HepG2 (cell line): ENCODE measurements around the gene FAM3B. TPM values are rescaled to one million over a fixed set of nuclear protein-coding genes. Genes with fewer than 3 reads are reported as not detected.

Source experiments
- ATAC-seq: fragments of 200-7000 bp; cut with Tn5 transposase; 3 replicates; pipeline ENCODE4 v1.9.1; 2020; ENCODE audit warnings: mild to moderate bottlenecking, moderate library complexity
- BruUV-seq: library from RNA; stranded (reverse); fragments of 400-500 nt; replicated peaks from 2 replicates; lab custom pipeline; 2021; lab: Mats Ljungman, UMichigan
- CTCF ChIA-PET: fragments of 300-600 bp; formaldehyde crosslinking; extraction: SDS; loops from one replicate; lab custom pipeline; 2021; ENCODE audit warnings: low total read pairs, inconsistent platforms, low intra/inter-chr PET ratio; lab: Yijun Ruan, JAX
- POLR2A ChIA-PET: fragments of 350-600 bp; sonication (Branson Sonifier 250); formaldehyde crosslinking; loops from one replicate; lab custom pipeline; 2020; ENCODE audit warnings: antibody characterized with exemption, inconsistent platforms; lab: Yijun Ruan, JAX
- DNase-seq: peaks from one replicate; pipeline ENCODE4 v3.0.0-alpha.2; 2015; ENCODE audit warnings: low spot score
- FAIRE-seq: peaks from 3 replicates; lab custom pipeline; 2011; peaks lifted over from hg19 to GRCh38; lab: Jason Lieb, UNC
- H2AFZ ChIP-seq: one replicate; pipeline ENCODE4 v1.6.1; 2011; ENCODE audit warnings: low read length, inconsistent platforms
- H3K27ac ChIP-seq: fragments of 300-600 bp; 3 replicates; pipeline ENCODE4 v1.8.0; 2011; ENCODE audit warnings: mixed run types, mild to moderate bottlenecking, mixed read lengths, low read length, inconsistent platforms; ENCODE audit not compliant: insufficient read depth; ENCODE audit errors: extremely low read length
- H3K27me3 ChIP-seq, 2 experiments: fragments of 200-600 bp in 1 of 2; 2 replicates in 1 of 2; 3 replicates in 1 of 2; pipeline versions ENCODE4 v1.6.0 to v1.8.0; 2011; ENCODE audit warnings: low read length in 2 of 2, mild to moderate bottlenecking in 2 of 2, moderate library complexity in 2 of 2, inconsistent platforms in 1 of 2; ENCODE audit not compliant: insufficient read depth in 2 of 2, control insufficient read depth in 1 of 2
- H3K36me3 ChIP-seq, 2 experiments: fragments of 200-600 bp in 1 of 2; replicated peaks in 1 of 2; 2 replicates in 1 of 2; 3 replicates in 1 of 2; pipeline versions ENCODE4 v1.5.1 to v1.8.0; 2011; ENCODE audit warnings: low read length in 2 of 2, inconsistent platforms in 1 of 2; ENCODE audit not compliant: insufficient read depth in 2 of 2, control insufficient read depth in 1 of 2
- H3K4me1 ChIP-seq: 2 replicates; pipeline ENCODE4 v1.5.1; 2012; ENCODE audit warnings: low read length, inconsistent platforms; ENCODE audit not compliant: insufficient read depth
- H3K4me2 ChIP-seq: 2 replicates; pipeline ENCODE4 v1.6.0; 2011; ENCODE audit warnings: low read depth, low read length, inconsistent platforms
- H3K4me3 ChIP-seq, 3 experiments: fragments of 200-600 bp in 1 of 3; sonication (generic), shearing (Covaris generic) in 1 of 3; replicated peaks in 1 of 3; 2 replicates each; pipeline ENCODE4 v1.5.1; 2011 to 2016; ENCODE audit warnings: low read length in 3 of 3, inconsistent platforms in 2 of 3, low read depth in 2 of 3, mild to moderate bottlenecking in 2 of 3, control low read depth in 1 of 3, mixed read lengths in 1 of 3; ENCODE audit not compliant: insufficient read depth in 1 of 3
- H3K79me2 ChIP-seq: one replicate; pipeline ENCODE4 v1.6.1; 2011; ENCODE audit warnings: low read length, inconsistent platforms; ENCODE audit not compliant: insufficient read depth
- H3K9ac ChIP-seq: 2 replicates; pipeline ENCODE4 v1.6.0; 2011; ENCODE audit warnings: mild to moderate bottlenecking, low read depth, low read length, inconsistent platforms; ENCODE audit not compliant: insufficient read depth
- H3K9me3 ChIP-seq: 2 replicates; pipeline ENCODE4 v1.5.1; 2012; ENCODE audit warnings: mild to moderate bottlenecking, low read length
- H4K20me1 ChIP-seq: 2 replicates; pipeline ENCODE4 v1.6.0; 2011; ENCODE audit warnings: inconsistent platforms, mild to moderate bottlenecking, low read length, moderate library complexity; ENCODE audit not compliant: insufficient read depth
- MLXIP ChIP-seq: sonication (generic); formaldehyde crosslinking; IDR thresholded peaks from 2 replicates; pipeline ENCODE4 v1.9.0; 2021; ENCODE audit warnings: missing genetic modification reagents, borderline replicate concordance
- SRSF9 ChIP-seq: fragments of 200-400 bp; formaldehyde crosslinking; IDR thresholded peaks from 2 replicates; pipeline ENCODE4 v1.6.1; 2018; ENCODE audit warnings: borderline replicate concordance, mild to moderate bottlenecking, low read depth, low read length; ENCODE audit not compliant: insufficient read depth, poor library complexity, severe bottlenecking
- TEAD2 ChIP-seq: sonication (generic); formaldehyde crosslinking; IDR thresholded peaks from 2 replicates; pipeline ENCODE4 v1.9.0; 2021; ENCODE audit warnings: missing genetic modification reagents
- TFE3 ChIP-seq: IDR thresholded peaks from 2 replicates; pipeline ENCODE4 v1.6.1; 2016
- ZHX1 ChIP-seq: sonication (generic); formaldehyde crosslinking; IDR thresholded peaks from 2 replicates; pipeline ENCODE4 v1.8.1; 2022; ENCODE audit warnings: low read depth, mild to moderate bottlenecking, missing genetic modification reagents
- ZNF275 ChIP-seq: sonication (generic); formaldehyde crosslinking; IDR thresholded peaks from 2 replicates; pipeline ENCODE4 v1.8.0; 2022; ENCODE audit warnings: missing genetic modification reagents, mild to moderate bottlenecking, inconsistent platforms, borderline replicate concordance
- ZNF430 ChIP-seq: sonication (generic); formaldehyde crosslinking; IDR thresholded peaks from 2 replicates; pipeline ENCODE4 v1.9.0; 2021; ENCODE audit warnings: mild to moderate bottlenecking, missing genetic modification reagents
- ZNF687 ChIP-seq: sonication (generic); formaldehyde crosslinking; IDR thresholded peaks from 2 replicates; pipeline ENCODE4 v1.5.1; 2020; ENCODE audit warnings: mild to moderate bottlenecking, missing genetic modification reagents, moderate library complexity
- ZNF768 ChIP-seq: sonication (generic); formaldehyde crosslinking; IDR thresholded peaks from 2 replicates; pipeline ENCODE4 v1.4.0; 2020; ENCODE audit warnings: missing genetic modification reagents
- WGBS: methylation state at CpG from one replicate; pipeline ENCODE4 v1.1.6; 2017; ENCODE audit warnings: low lambda C conversion rate; 5-methylcytosine and 5-hydroxymethylcytosine counted together
- in situ Hi-C: cut with HindIII; loops from 2 replicates; pipeline ENCODE4 v1.10.0; 2017; ENCODE audit warnings: low pct_unique_long_range_greater_than_20kb; ENCODE audit not compliant: extremely low pct_ligation_motif_present
- intact Hi-C: fragments of 100-400 bp; cut with micrococcal nuclease; formaldehyde crosslinking; loops from one replicate; pipeline ENCODE4 v1.10.0; 2022; ENCODE audit not compliant: unreplicated experiment
- polyA plus RNA-seq, 8 experiments: library from polyadenylated mRNA; depleted of rRNA in 3 of 8; stranded (reverse) in 7 of 8; unstranded in 1 of 8; fragments of >200 nt; fragmentation: Illumina TruSeq in 4 of 8; extraction: Trizol in 4 of 8; gene quantifications; 2 replicates each; pipeline versions ENCODE4 v1.2.1 to v1.2.3, GENCODE V29; 2011 to 2016; ENCODE audit warnings: low read depth in 4 of 8, missing spikeins in 1 of 8, mixed read lengths in 1 of 8; ENCODE audit not compliant: insufficient read depth in 1 of 8
- total RNA-seq, 5 experiments: library from RNA; depleted of rRNA; stranded (reverse); fragments of >200 nt; fragmentation: Illumina TruSeq; extraction: Trizol; gene quantifications; 2 replicates each; pipeline ENCODE4 v1.2.3, GENCODE V29; 2016; ENCODE audit warnings: low read depth in 1 of 5

FAM3B gene
- total and polyA plus RNA-seq, 2 of the 13 experiments (the other 11 are each of a cell fraction or from before 2014, with no cell fraction given): 46.5 to 62.0 TPM

GRCh38 chr21:41379901-41380300, 63.3 kb downstream of the FAM3B start:
- Histone ChIP-seq H3K4me2 (no peak overlapping the region), H3K36me3 (peaks cover 10 to 11% of the 10 kb centered on the region in 2 experiments; a peak in 3 of 5 replicates), H3K9me3 (no peaks in the 10 kb centered on the region), H3K9ac (no peak overlapping the region), H4K20me1 (no peaks in the 10 kb centered on the region), H3K79me2 (no peaks in the 10 kb centered on the region), H2AFZ (no peak overlapping the region), H3K27me3 (no peaks in the 10 kb centered on the region; a peak in 1 of 5 replicates), H3K4me3 (no peak overlapping the region), H3K4me1 (no peaks in the 10 kb centered on the region), H3K27ac (no peak overlapping the region)
- FAIRE-seq (no peak), DNase-seq (no peak), ATAC-seq (no peak)
- 90% methylated on average over 12 of the region's 12 CpGs for WGBS
- in situ Hi-C loops (no loop called here), intact Hi-C loops (no loop called here)
- POLR2A ChIA-PET: interaction anchor here (1.2 kb wide), 1 partner anchor 11 kb away, joined by 3 read pairs; no protein-coding TSS in a partner anchor
- CTCF ChIA-PET: no interaction called here
- BruUV-seq: no TSS peak
- TF ChIP-seq ZHX1 (CRISPR knock-in tag) (no peak), TEAD2 (CRISPR knock-in tag) (no peak), TFE3 (CRISPR knock-in tag) (no peak), ZNF430 (CRISPR knock-in tag) (no peak), SRSF9 (no peak), ZNF275 (CRISPR knock-in tag) (no peak), ZNF687 (CRISPR knock-in tag) (no peak), MLXIP (CRISPR knock-in tag) (no peak), ZNF768 (CRISPR knock-in tag) (no peak)
